ENCODE measurements around the gene NAT9.

Gene NAT9

GRCh38 chr17:74760404-74761105, 15.6 kb downstream of the NAT9 start:
- DNase-seq, result no peak

GRCh38 chr17:74759941-74760340, 16.2 kb downstream of the NAT9 start:
- no peak for DNase-seq

- DNase-seq, result no peak
Observed at GRCh38 chr17:74759243-74759801, 16.8 kb downstream of the NAT9 start.

GRCh38 chr17:74758848-74759168, 17.3 kb downstream of the NAT9 start:
- DNase-seq, result no peak

- DNase-seq, result no peak
Observed at GRCh38 chr17:74757931-74758847, 18.0 kb downstream of the NAT9 start.

GRCh38 chr17:74757502-74757901, 18.6 kb downstream of the NAT9 start:
- no peak for DNase-seq

GRCh38 chr17:74756891-74757290, 19.3 kb downstream of the NAT9 start:
- DNase-seq, result no peak

GRCh38 chr17:74755533-74755932, 20.6 kb downstream of the NAT9 start:
- DNase-seq, result no peak

GRCh38 chr17:74754832-74755231, 21.3 kb downstream of the NAT9 start:
- DNase-seq, result no peak

GRCh38 chr17:74752822-74753401, 23.2 kb downstream of the NAT9 start:
- no peak for DNase-seq

- no peak for DNase-seq
Observed at GRCh38 chr17:74752415-74752814, 23.7 kb downstream of the NAT9 start.

- DNase-seq, result no peak
Observed at GRCh38 chr17:74750327-74751069, 25.6 kb downstream of the NAT9 start.

- DNase-seq, result no peak
Observed at GRCh38 chr17:74750039-74750326, 26.2 kb downstream of the NAT9 start.

GRCh38 chr17:74749279-74750038, 26.7 kb downstream of the NAT9 start:
- DNase-seq, result no peak

GRCh38 chr17:74748529-74749278, 27.4 kb downstream of the NAT9 start, which contains the start of gene NHERF1:
Gene NHERF1, plus strand, starts transcription at chr17:74748628. Its CDS starts 219 bp downstream, at chr17:74748847.
- peak; percentile 89 for DNase-seq

- DNase-seq, result no peak
Observed at GRCh38 chr17:74748279-74748528, 27.9 kb downstream of the NAT9 start.

- DNase-seq, result no peak
Observed at GRCh38 chr17:74746922-74747321, 29.2 kb downstream of the NAT9 start.

GRCh38 chr17:74746376-74746775, 29.8 kb downstream of the NAT9 start:
- no peak for DNase-seq

GRCh38 chr17:74745548-74746177, 30.5 kb downstream of the NAT9 start:
- DNase-seq, result no peak

- DNase-seq, result peak; percentile 44
Observed at GRCh38 chr17:74744714-74745547, 31.2 kb downstream of the NAT9 start.
